ENCODE data around the gene CYP27C1.
A peak's percentile ranks its signal among the peaks of the same experiment; 100 is the strongest.
"Not testable (repeated sequence)": the region's sequence is repeated elsewhere in the genome, so short reads cannot be mapped to it uniquely, and the experiment has no call there.

Gene CYP27C1, protein sequence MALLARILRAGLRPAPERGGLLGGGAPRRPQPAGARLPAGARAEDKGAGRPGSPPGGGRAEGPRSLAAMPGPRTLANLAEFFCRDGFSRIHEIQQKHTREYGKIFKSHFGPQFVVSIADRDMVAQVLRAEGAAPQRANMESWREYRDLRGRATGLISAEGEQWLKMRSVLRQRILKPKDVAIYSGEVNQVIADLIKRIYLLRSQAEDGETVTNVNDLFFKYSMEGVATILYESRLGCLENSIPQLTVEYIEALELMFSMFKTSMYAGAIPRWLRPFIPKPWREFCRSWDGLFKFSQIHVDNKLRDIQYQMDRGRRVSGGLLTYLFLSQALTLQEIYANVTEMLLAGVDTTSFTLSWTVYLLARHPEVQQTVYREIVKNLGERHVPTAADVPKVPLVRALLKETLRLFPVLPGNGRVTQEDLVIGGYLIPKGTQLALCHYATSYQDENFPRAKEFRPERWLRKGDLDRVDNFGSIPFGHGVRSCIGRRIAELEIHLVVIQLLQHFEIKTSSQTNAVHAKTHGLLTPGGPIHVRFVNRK

DNA sequence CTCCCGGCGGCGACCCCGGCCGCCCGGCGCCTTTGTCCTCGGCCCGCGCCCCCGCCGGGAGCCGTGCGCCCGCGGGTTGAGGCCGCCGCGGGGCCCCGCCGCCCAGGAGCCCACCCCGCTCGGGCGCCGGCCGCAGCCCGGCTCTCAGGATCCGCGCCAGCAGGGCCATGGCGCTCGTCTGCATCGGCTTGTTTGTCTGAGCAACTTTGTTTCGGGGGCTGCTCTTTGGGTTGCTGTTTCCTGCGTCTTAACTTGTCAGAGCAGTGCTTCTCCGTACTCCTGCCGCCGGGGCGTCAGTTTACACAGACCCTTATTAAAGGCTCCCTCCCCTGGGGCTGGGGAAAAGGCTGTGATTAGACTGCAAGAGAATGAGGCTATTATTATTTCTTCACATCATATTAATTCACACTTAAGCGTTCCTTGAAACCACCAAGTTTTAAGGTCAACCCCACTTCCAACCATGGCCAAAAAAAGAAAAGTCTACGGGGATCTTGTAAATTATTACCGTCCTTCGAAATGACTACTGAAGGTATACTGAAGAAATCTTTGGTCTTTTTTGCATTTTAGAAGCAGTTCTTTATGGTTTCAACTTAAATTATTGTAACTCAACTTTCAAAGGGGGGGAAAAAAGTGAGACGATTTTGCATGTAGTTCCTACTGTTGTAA lies at the start of gene CYP27C1:
CYP27C1 (minus strand) TSS at position 198 of the 666 bp plus-strand sequence; CDS start at position 169, 29 bp downstream.
- DNase-seq (ENCODE audit: extremely low read depth in 1 of 2, low read depth in 1 of 2), result no peak

DNA sequence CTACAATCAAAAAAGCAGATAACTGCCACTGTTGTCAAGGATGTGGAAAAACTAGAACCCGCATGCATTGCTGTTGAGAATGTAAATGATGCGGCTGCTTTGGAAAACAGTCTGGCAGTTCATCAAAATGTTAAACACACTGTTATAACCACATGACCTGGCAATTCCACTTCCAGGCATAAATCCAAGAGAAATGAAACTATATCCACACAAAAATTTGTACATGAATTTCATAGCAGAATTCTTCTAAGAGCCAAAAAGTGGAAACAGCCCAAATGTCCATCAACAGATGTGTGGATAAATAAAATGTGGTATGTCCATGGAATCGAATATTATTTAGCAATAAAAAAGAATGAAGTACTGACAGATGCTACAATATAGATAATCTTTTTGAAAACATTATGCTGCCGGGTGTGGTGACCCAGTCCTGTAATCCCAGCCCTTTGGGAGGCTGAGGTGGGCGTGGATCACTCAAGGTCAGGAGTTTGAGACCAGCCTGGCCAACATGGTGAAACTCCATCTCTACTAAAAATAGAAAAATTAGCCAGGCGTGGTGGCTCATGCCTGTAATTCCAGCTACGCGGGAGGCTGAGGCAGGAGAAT lies 41.8 kb upstream of the CYP27C1 start:
- DNase-seq (ENCODE audit: extremely low read depth in 1 of 2, low read depth in 1 of 2), result no peak

DNA sequence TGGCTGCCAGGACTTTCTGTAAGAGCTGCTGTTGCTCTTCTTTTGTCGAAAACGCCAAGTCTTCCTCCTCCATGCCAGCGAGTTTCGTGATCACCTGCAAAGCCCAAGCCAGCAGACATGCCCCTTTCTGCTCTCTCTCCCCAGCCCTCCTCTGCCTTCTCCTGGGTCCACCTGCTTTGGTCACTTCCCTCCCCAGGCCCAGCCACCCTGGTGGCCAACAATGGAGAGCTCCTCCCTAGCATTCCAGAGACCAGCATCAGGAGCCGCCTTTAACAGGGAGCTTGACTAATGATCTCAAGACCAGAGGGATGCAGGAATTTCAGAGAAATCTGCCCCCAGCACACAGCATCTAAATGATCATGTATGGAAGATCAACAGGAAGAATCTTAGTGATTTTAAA lies 39.3 kb upstream of the CYP27C1 start:
- no peak for DNase-seq (ENCODE audit: extremely low read depth in 1 of 2, low read depth in 1 of 2)

- no peak for DNase-seq (ENCODE audit: extremely low read depth in 1 of 2, low read depth in 1 of 2)
Observed at GRCh38 chr2:127256866-127257265, 36.8 kb upstream of the CYP27C1 start.

DNA sequence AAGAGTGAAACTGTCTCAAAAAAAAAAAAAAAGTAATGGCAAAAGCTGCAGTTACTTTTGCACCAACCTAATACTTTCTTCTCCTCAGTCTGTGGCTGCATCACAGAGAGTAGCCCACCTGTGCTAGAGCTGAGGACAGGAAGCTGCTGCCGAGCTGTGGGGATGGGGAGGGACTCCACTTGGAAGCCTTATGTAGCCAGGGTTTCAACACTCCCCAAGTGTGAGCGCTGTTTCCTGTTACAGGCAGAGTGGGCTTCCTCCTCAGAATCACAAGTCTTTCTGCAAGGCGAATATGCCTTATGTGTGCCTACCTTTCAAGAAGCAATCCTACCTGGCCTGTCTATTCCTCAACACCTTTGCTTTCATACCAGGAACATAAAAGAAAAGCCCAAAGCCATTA lies 36.3 kb upstream of the CYP27C1 start:
- DNase-seq (ENCODE audit: extremely low read depth in 1 of 2, low read depth in 1 of 2), result no peak

DNA sequence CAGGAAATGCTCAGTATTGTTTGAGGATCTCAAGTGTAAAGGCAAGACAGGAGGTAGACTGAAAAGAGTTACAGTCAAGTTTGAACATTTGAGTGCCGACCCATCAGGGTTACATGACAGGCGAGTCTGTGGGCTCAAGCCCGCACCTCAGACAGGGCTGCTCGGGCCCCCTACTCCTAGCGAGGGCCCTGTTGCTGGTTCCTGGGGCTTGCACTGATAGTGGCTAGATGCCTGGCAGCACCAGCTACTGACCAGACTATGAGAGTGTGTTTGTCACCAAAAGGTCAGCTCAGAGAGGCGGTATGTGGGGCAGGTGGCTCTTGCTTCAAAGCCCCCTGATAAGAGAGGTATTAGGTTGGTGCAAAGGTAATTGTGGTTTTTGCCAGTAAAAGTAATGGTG lies 35.6 kb upstream of the CYP27C1 start:
- no peak for DNase-seq (ENCODE audit: extremely low read depth in 1 of 2, low read depth in 1 of 2)

GRCh38 chr2:127255146-127255545 lies 35.0 kb upstream of the CYP27C1 start:
- no peak for DNase-seq (ENCODE audit: extremely low read depth in 1 of 2, low read depth in 1 of 2)

DNA sequence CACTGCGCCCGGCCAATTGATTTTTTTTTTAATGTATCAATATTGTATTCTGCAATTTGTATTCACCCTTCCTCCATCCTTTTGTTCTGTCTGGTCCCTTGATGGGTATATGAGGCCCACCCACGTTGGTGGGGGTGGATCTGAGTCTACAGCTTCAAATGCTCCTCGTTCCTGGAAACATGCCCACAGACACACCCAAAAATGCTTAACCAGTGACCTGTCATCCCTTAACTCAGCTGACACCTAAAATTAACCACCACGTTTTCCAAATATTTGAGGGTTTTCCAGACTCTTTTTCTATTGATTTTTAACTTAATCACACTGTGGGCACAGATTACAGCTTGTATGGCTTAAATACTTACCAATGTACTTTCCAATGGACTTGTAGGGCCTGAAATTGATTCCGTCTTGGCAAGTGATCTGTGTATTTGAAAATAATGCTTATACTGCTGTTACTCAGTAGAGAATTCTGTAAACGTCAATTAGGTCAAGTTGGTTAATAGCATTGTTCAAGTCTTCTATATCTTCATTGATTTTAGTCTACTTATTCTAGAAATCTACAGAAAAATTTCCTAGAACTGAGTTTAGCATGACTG lies 34.4 kb upstream of the CYP27C1 start:
- no peak for DNase-seq (ENCODE audit: extremely low read depth in 1 of 2, low read depth in 1 of 2)

DNA sequence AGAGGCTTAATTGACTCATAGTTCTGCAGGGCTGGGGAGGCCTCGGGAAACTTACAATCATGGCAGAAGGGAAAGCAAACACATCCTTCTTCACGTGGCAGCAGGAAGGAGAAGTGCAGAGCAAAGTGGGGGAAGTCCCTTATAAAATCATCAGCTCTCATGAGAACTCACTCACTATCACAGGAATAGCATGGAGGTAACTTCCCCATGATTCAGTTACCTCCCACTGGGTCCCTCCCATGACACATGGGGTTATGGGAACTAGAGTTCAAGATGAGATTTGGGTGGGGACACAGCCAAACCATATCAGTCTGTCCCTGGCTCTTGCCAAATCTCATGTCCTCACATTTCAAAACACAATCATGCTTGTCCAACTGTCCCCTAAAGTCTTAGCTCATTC lies 21.1 kb upstream of the CYP27C1 start:
- not testable (repeated sequence) for DNase-seq (ENCODE audit: extremely low read depth in 1 of 2, low read depth in 1 of 2)

DNA sequence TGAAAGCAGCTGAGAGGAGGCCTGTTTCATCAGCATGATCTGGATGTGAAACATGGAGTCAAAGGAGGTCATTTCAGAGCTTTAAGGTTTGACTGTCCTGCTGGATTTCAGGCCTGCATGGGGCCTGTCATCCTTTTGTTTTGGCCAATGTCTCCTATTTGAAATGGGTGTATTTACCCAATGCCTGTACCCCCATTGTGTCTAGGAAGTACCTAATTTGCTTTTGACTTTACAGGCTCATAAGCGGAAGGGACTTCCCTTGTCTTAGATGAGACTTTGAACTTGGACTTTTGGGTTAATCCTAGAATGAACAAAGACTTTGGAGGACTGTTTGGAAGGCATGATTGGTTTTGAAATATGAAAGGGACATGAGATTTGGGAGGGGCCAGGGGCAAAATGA lies 19.3 kb upstream of the CYP27C1 start:
- DNase-seq (ENCODE audit: extremely low read depth in 1 of 2, low read depth in 1 of 2), result no peak

GRCh38 chr2:127237768-127238167 lies 17.7 kb upstream of the CYP27C1 start:
- not testable (repeated sequence) for DNase-seq (ENCODE audit: extremely low read depth in 1 of 2, low read depth in 1 of 2)

DNA sequence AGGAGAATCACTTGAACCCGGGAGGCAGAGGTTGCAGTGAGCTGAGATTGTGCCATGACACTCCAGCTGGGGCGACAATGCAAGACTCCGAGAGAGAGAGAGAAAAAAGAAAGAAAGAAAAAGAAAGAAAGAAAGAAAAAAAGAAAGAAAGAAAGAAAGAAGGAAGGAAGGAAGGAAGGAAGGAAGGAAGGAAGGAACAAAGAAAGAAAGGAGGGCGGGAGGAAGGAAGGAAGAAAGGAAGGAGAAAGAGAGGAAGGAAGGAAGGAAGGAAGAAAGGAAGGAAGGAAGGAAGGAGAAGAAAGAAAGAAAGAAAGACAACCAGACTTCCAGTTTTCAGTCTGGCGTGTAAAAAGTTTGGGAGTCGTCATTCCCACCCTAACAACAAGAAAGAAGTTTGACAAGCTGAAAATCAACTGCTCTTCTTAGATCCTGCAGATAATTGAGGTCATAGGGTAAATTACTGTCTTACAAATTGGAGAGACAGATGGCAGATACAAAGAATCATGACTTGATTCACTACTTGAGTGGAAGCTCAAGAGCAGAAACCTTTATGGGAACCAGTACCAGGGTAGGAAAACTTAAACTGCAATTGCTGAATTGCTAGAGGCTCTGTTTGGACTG lies 15.1 kb upstream of the CYP27C1 start:
- DNase-seq (ENCODE audit: extremely low read depth in 1 of 2, low read depth in 1 of 2), result no peak

DNA sequence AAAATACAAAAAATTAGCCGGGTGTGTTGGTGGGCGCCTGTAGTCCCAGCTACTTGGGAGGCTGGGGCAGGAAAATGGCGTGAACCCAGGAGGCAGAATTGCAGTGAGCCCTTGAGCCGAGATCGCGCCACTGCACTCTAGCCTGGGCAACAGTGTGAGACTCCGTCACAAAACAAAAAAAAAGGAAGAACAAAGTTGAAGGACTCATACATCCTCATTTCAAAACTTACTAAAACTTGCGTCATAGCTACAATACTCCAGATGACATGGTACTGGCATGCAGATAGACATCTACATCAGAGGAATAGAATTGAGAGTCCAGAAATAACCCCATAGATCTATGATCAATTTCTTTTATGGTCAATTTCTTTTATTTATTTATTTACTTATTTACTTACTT lies 13.6 kb upstream of the CYP27C1 start:
- no peak for DNase-seq (ENCODE audit: extremely low read depth in 1 of 2, low read depth in 1 of 2)

- no peak for DNase-seq (ENCODE audit: extremely low read depth in 1 of 2, low read depth in 1 of 2)
Observed at GRCh38 chr2:127231130-127231865, 11.2 kb upstream of the CYP27C1 start.

GRCh38 chr2:127229555-127229954 lies 9.5 kb upstream of the CYP27C1 start:
- no peak for DNase-seq (ENCODE audit: extremely low read depth in 1 of 2, low read depth in 1 of 2)

DNA sequence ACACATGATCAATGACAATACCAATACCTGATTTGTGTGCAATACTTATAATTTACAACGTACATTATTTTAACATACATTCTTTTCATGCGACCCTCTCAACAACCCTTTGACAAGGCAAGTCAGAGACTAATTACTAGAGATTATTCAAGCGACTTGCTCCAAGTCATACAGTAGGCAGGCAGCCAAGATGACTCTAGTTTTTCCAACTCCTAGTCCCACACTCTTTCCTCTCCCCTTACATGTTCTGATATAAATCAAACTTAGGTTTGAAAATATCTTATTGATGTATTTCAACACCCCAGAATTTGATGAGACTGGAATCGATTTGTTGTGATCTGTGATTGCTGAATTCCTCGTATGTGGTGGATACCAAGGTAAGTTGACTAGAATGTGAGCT lies 8.0 kb upstream of the CYP27C1 start:
- no peak for DNase-seq (ENCODE audit: extremely low read depth in 1 of 2, low read depth in 1 of 2)

DNA sequence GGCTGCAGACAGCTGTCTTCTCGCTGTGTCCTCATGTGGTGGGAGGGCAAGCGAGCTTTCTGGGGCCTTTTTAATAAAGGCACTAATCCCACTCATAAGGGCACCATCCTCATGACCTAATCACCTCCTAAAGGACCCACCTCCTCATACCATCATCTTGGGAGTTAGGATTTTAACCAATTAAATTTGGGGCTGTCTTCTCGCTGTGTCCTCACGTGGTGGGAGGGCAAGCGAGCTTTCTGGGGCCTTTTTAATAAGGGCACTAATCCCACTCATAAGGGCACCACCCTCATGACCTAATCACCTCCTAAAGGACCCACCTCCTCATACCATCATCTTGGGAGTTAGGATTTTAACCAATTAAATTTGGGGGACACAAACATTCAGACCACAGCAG lies 7.2 kb upstream of the CYP27C1 start:
- not testable (repeated sequence) for DNase-seq (ENCODE audit: extremely low read depth in 1 of 2, low read depth in 1 of 2)

DNA sequence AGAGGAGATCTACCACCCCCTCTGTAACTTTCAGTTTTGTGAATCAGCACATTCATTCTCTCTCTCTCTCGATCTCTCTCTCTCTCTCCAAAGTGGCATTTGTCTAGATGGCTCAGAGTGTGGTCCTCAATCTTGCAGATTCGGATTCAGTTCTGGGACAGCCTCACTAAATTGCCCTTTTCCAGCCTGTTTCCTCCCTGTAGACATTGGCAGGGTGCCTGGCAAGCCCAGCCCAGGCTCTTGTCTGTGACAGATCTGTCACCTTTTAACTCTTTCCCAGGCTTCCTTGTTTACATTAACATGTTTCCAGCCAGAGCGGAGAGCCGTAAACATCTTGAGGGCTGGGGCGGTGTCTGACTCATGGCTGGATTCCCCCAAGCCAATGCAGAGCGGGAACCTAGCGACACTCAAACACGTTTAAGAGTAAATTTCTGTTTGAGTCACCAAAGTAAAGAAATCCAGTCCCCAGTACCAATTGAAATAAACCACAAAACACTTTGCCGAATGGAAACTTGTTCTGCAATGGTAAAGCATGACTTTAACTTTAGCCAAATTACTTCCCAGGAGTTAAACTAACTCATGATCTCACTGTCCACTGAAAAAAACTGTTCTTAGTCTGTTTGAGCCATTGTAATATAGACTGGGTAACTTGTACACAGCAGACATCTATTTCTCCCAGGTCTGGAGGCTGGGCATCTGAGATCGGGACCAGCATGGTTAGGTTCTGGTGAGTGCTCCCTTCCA lies 6.6 kb upstream of the CYP27C1 start:
- peak in 1 of 2 donors; percentile 54 for DNase-seq (ENCODE audit: extremely low read depth in 1 of 2, low read depth in 1 of 2)

DNA sequence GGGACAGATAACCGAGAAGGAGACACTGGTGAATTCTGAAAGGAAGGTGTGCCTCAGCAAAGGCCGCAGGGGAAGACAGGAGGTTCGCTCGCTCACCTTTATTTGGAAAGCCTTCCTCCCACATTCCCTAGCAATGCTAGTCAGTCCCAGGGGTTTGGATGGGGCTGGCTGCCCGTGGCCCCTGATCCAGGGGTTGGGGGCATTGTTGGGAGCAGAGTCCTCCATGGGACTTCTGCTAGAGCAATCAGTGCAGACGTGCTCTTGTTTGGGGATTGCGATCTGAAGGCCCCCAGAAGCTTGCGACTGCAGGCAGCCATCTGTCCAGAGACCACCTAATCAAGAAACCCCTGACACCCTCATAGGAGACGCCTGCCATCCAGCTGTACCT lies 6.0 kb upstream of the CYP27C1 start:
- no peak for DNase-seq (ENCODE audit: extremely low read depth in 1 of 2, low read depth in 1 of 2)

Data from stimulated activated CD8-positive, alpha-beta memory T cell treated with anti-CD3 and anti-CD28 coated beads, Interleukin-7, amount 100 ng/mL, for 48 hours (primary cell).